ENCODE data around the gene BTNL3.

DNA sequence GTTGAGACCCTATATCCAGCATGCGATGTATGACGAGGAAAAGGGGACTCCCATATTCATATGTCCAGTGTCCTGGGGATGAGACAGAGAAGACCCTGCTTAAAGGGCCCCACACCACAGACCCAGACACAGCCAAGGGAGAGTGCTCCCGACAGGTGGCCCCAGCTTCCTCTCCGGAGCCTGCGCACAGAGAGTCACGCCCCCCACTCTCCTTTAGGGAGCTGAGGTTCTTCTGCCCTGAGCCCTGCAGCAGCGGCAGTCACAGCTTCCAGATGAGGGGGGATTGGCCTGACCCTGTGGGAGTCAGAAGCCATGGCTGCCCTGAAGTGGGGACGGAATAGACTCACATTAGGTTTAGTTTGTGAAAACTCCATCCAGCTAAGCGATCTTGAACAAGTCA is 17.1 kb downstream of the BTNL3 start:
- TF ChIP-seq, protein P1, sequence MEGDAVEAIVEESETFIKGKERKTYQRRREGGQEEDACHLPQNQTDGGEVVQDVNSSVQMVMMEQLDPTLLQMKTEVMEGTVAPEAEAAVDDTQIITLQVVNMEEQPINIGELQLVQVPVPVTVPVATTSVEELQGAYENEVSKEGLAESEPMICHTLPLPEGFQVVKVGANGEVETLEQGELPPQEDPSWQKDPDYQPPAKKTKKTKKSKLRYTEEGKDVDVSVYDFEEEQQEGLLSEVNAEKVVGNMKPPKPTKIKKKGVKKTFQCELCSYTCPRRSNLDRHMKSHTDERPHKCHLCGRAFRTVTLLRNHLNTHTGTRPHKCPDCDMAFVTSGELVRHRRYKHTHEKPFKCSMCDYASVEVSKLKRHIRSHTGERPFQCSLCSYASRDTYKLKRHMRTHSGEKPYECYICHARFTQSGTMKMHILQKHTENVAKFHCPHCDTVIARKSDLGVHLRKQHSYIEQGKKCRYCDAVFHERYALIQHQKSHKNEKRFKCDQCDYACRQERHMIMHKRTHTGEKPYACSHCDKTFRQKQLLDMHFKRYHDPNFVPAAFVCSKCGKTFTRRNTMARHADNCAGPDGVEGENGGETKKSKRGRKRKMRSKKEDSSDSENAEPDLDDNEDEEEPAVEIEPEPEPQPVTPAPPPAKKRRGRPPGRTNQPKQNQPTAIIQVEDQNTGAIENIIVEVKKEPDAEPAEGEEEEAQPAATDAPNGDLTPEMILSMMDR (IDR thresholded peaks at IDR 0.05 in 2 of 3, conservative IDR thresholded peaks at IDR 0.05 in 1 of 3; ENCODE audit: control insufficient read depth in 2 of 3, extremely low read depth in 1 of 3, insufficient read depth in 1 of 3, low read depth in 3 of 3, low read length in 3 of 3): no peak
- no peak for TF ChIP-seq POLR2AphosphoS5 (IDR thresholded peaks at IDR 0.05; ENCODE audit: low read length)
- TF ChIP-seq EP300 (IDR thresholded peaks at IDR 0.05; ENCODE audit: borderline replicate concordance in 1 of 2, control insufficient read depth in 1 of 2, low read depth in 2 of 2, low read length in 2 of 2): no peak
- TF ChIP-seq SUZ12 (IDR thresholded peaks at IDR 0.05; ENCODE audit: unreplicated experiment): no peak
- TF ChIP-seq SMAD1 (IDR thresholded peaks at IDR 0.05; ENCODE audit: low read depth, partially characterized antibody): no peak
- TF ChIP-seq POLR2A (IDR thresholded peaks at IDR 0.05; ENCODE audit: low read depth, low read length): no peak
- no peak for TF ChIP-seq EZH2 (IDR thresholded peaks at IDR 0.05; ENCODE audit: borderline replicate concordance, control insufficient read depth, low read depth, low read length)
- TF ChIP-seq CREM (IDR thresholded peaks at IDR 0.05; ENCODE audit: low read depth): no peak
- TF ChIP-seq, protein P2, sequence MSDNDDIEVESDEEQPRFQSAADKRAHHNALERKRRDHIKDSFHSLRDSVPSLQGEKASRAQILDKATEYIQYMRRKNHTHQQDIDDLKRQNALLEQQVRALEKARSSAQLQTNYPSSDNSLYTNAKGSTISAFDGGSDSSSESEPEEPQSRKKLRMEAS (IDR thresholded peaks at IDR 0.05; ENCODE audit: low read depth, low read length): no peak
- TF ChIP-seq CHD1 (IDR thresholded peaks at IDR 0.05; ENCODE audit: low read depth, low read length): no peak
- no peak for TF ChIP-seq JUND (IDR thresholded peaks at IDR 0.05; ENCODE audit: low read depth, low read length)
